Ovary (tissue), 9 donors: ENCODE measurements around the gene ENPP3. TPM values are rescaled to one million over a fixed set of nuclear protein-coding genes. Genes with fewer than 3 reads are reported as not detected.
"Not testable (repeated sequence)": the region's sequence is repeated elsewhere in the genome, so short reads cannot be mapped to it uniquely, and the experiment has no call there.

Source experiments
- DNase-seq, 5 donors: peaks; one replicate each; pipeline ENCODE4 v3.0.0-alpha.2; 2019 to 2020
- H3K27ac ChIP-seq, 2 donors: fragments of 200-600 bp; one replicate each; pipeline versions ENCODE4 v1.5.1 to v1.8.0; 2019 to 2022
- H3K27me3 ChIP-seq: fragments of 200-600 bp; one replicate; pipeline ENCODE4 v1.8.0; 2022
- H3K36me3 ChIP-seq: fragments of 200-600 bp; sonication (generic); one replicate; pipeline ENCODE4 v1.5.1; 2019
- H3K4me1 ChIP-seq: one replicate; pipeline ENCODE4 v1.8.1; 2013; ENCODE audit warnings: mild to moderate bottlenecking, moderate library complexity; ENCODE audit not compliant: insufficient read depth
- H3K4me3 ChIP-seq: fragments of 200-600 bp; sonication (generic); one replicate; pipeline ENCODE4 v1.5.1; 2017
- H3K9me3 ChIP-seq, 2 donors: fragments of 200-600 bp in 1 of 2; sonication (generic) in 1 of 2; one replicate each; pipeline versions ENCODE4 v1.5.1 to v1.8.1; 2013 to 2019; ENCODE audit warnings: mild to moderate bottlenecking in 1 of 2, moderate library complexity in 1 of 2
- CTCF ChIP-seq, 3 donors: fragments of 450-650 bp in 2 of 3; fragments of 200-600 bp in 1 of 3; IDR thresholded peaks; one replicate each; pipeline versions ENCODE4 v1.5.1 to v1.8.0; 2016 to 2022; ENCODE audit warnings: antibody characterized with exemption in 3 of 3, mild to moderate bottlenecking in 1 of 3
- EP300 ChIP-seq: sonication (generic); formaldehyde crosslinking; IDR thresholded peaks from one replicate; pipeline ENCODE4 v1.6.1; 2017; ENCODE audit warnings: antibody characterized with exemption
- POLR2A ChIP-seq: fragments of 450-650 bp; IDR thresholded peaks from one replicate; pipeline ENCODE4 v1.6.1; 2017; ENCODE audit warnings: antibody characterized with exemption, mild to moderate bottlenecking, moderate library complexity
- WGBS, 3 donors: extraction: QIAGEN DNeasy Blood & Tissue Kit in 1 of 3; methylation state at CpG; one replicate each; pipeline versions ENCODE4 v1.1.5 to v1.1.7; 2013 to 2017; 5-methylcytosine and 5-hydroxymethylcytosine counted together
- intact Hi-C, 4 donors: fragments of 100-400 bp; cut with DNase I; formaldehyde crosslinking; loops; one replicate each; pipeline versions ENCODE4 v1.11.0 to v1.15.1; 2022 to 2023
- polyA plus RNA-seq, 2 donors: library from polyadenylated mRNA; stranded (reverse); fragments of 200-250 nt in 1 of 2; fragments of 350-450 nt in 1 of 2; fragmentation: Illumina TruSeq in 1 of 2; extraction: RNeasy Lipid Tissue Mini Kit (QIAGEN cat#74804) in 1 of 2; gene quantifications; one replicate each; pipeline ENCODE4 v1.2.3, GENCODE V29; 2013 to 2014
- total RNA-seq, 7 donors: library from RNA; depleted of rRNA in 2 of 7; stranded (reverse); fragments of >200 nt in 2 of 7; fragmentation: NEBNext Ultra II Directional in 3 of 7; extraction: Animal tissue kit (Norgen Biotek cat#: 25700) in 3 of 7; gene quantifications; one replicate each; pipeline versions ENCODE4 v1.1.0 to v1.2.4, GENCODE V29; 2016 to 2023
- donor health status: DM: no; HTN: no; CAD: no; lungs with moderate emphysema.
- donor health status: DM: no; HTN: no; CAD: no.
- donor health status: Bipolar disorder and iron deficiency.
- donor health status: DM: yes; HTN: yes; CAD: no.
- donor health status: DM: no; HTN: no; CAD: no.
- donor health status: DM: yes; HTN: yes; CAD: no.

The ENPP3 gene
- total and polyA plus RNA-seq, 9 donors: 0.41 to 3.9 (median 1.4) TPM

GRCh38 chr6:131749023-131749422, 111.9 kb downstream of the ENPP3 start:
- Histone ChIP-seq H3K4me3 (no peak overlapping the region), H3K9me3 (no peaks in the 10 kb centered on the region), H3K27ac (no peak overlapping the region), H3K36me3 (no peaks in the 10 kb centered on the region), H3K4me1 (no peaks in the 10 kb centered on the region), H3K27me3 (no peaks in the 10 kb centered on the region)
- DNase-seq: no peak
- TF ChIP-seq POLR2A (no peak), EP300 (no peak), CTCF (IDR thresholded peaks at IDR 0.05) (no peak)
- intact Hi-C loops: no loop called here
- 93 to 97% (median 93%) methylated on average over 7 of the region's 7 CpGs for WGBS, 3 donors

DNA sequence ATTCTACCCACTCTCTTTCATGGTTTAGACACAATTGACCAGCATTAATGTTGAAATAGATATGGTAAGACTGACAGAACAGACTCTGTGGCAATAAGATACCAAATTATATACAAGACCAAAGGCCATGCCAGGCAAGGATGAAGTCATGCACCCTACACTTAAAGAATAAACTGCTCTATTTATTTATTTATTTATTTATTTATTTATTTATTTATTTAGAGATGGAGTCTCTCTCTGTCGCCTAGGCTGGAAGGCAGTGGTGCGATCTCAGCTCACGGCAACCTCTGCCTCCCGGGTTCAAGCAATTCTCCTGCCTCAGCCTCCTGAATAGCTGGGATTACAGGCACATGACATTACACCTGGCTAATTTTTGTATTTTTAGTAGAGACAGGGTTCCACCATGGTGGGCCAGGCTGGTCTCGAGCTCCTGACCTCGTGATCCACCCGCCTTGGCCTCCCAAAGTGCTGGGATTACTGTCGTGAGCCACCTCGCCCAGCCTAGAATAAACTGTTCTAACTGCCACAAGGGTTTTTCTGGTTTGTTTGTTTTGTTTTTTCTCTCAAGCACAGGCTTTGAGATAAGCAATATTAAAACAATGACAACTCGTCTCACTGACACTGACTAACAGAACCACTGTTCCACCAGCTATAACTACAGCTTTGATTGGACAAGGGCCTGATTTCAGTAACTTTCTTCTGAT, 114.1 kb downstream of the ENPP3 start:
- H3K4me3 ChIP-seq, DNase-seq, H3K27ac ChIP-seq, H3K27me3 ChIP-seq, H3K9me3 ChIP-seq, H3K36me3 ChIP-seq, H3K4me1 ChIP-seq, intact Hi-C loops: not testable (repeated sequence)
- 86 to 92% (median 86%) methylated on average over 10 of the region's 10 CpGs for WGBS, 3 donors

DNA sequence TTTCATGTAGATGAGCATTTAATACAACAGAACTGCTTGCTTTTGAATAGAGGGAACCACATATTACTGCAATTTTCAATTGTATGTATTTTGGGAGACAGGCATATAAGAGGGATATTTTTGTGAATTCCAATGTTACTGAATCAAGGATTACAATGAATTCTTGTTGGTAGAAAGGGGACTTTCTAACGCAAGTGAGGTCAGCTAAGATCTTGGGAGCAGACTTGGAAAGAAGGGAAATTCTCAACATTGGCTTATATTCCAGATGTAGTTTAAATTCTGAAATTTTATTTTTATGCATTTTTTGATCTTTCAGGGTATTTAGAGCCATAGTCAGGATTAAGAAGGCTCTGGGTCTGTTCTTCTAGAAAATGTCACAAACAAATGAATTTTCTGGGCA, 117.0 kb downstream of the ENPP3 start:
- no peak for DNase-seq
- Histone ChIP-seq H3K27me3 (no peaks in the 10 kb centered on the region), H3K9me3 (no peaks in the 10 kb centered on the region), H3K27ac (no peak overlapping the region), H3K4me1 (no peaks in the 10 kb centered on the region), H3K4me3 (no peak overlapping the region), H3K36me3 (no peaks in the 10 kb centered on the region)
- WGBS, 3 donors: 52 to 66% (median 54%) methylated on average over 1 of the region's 1 CpG
- intact Hi-C loops: no loop called here
- TF ChIP-seq EP300: no peak
- TF ChIP-seq CTCF (IDR thresholded peaks at IDR 0.05): no peak
- TF ChIP-seq POLR2A: no peak

DNA sequence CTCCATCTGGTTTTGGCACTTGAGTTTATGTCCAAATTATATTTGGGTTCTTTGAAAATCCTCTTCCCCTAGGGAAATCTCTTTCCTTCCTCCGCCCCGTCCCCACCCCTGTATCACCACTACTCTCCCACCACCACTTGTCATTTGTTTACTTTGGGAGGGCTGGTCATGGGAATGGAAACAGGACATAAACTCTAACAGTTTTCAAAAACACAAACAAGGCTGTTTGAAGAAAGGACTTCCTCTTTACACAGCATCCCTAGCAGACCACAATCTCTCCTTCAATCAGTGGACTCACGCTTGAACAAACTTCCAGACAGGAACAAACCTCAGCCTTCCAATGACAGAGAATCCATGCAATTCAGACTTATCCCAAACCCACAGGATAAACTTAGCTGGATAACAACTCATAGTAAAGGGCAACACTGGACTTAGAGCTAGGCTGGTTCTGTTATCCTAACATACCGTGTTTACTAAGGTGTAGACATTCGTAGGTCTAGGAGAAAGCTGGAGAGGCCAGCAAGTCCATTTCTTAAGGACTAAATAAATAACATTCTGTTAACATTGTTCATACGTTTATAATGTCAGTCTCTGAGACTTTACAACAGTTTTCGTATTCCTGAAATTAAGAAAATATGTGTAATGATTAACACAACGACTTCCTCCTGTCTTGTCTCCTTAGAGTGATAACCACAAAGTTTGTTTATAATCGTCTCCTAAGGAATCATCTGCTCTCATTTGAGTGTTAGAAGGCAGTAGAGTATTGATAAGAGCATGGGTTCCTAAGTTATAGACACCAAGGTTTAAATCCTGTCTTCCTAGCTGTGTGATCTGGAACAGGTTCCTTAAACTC, 117.8 kb downstream of the ENPP3 start:
- no peak for DNase-seq
- intact Hi-C loops: no loop called here
- no peaks in the 10 kb centered on the region for H3K36me3 ChIP-seq
- no peaks in the 10 kb centered on the region for H3K9me3 ChIP-seq
- H3K27ac ChIP-seq: no peak overlapping the region
- no peaks in the 10 kb centered on the region for H3K27me3 ChIP-seq
- peaks cover 4% of the 10 kb centered on the region for H3K4me1 ChIP-seq
- no peak overlapping the region for H3K4me3 ChIP-seq
- WGBS, 3 donors: 64 to 74% (median 68%) methylated on average over 9 of the region's 9 CpGs
- TF ChIP-seq POLR2A (no peak), CTCF (IDR thresholded peaks at IDR 0.05) (no peak), EP300 (no peak)

GRCh38 chr6:131755597-131755996, 118.5 kb downstream of the ENPP3 start:
- intact Hi-C loops: no loop called here
- Histone ChIP-seq H3K36me3 (no peaks in the 10 kb centered on the region), H3K4me1 (peaks cover 5% of the 10 kb centered on the region), H3K27me3 (no peaks in the 10 kb centered on the region), H3K27ac (no peak overlapping the region), H3K4me3 (no peak overlapping the region), H3K9me3 (no peaks in the 10 kb centered on the region)
- no peak for DNase-seq
- TF ChIP-seq POLR2A (no peak), EP300 (no peak), CTCF (IDR thresholded peaks at IDR 0.05) (no peak)
- WGBS, 3 donors: 77 to 96% (median 92%) methylated on average over 3 of the region's 3 CpGs
